OCI-LY3 (cell line): ENCODE results near the gene LAMA4.

ENCODE experiments used
- H2AFZ ChIP-seq: fragments of 200-600, 300-600 bp; shearing (Covaris generic); 2 replicates; pipeline ENCODE4 v1.6.0; 2014; ENCODE audit warnings: antibody characterized with exemption, low read depth, low read length
- H3K27ac ChIP-seq: fragments of 200-600, 300-600 bp; sonication (generic); 2 replicates; pipeline ENCODE4 v1.5.1; 2014; ENCODE audit warnings: mild to moderate bottlenecking, low read length, moderate library complexity, mixed read lengths
- H3K27me3 ChIP-seq: fragments of 200-600, 300-600 bp; sonication (generic); 2 replicates; pipeline ENCODE4 v1.6.1; 2014; ENCODE audit warnings: low read depth, low read length, mixed read lengths
- H3K36me3 ChIP-seq: fragments of 200-600, 300-600 bp; sonication (generic); replicated peaks from 2 replicates; pipeline ENCODE3; 2014; ENCODE audit warnings: low read depth, low read length, mixed read lengths
- H3K4me1 ChIP-seq: fragments of 300-600, 200-600 bp; sonication (generic); 2 replicates; pipeline ENCODE4 v1.6.1; 2014; ENCODE audit warnings: low read length, mixed read lengths
- H3K4me2 ChIP-seq: fragments of 200-600, 300-600 bp; sonication (generic); 2 replicates; pipeline ENCODE4 v1.6.1; 2014; ENCODE audit warnings: low read length, mixed read lengths
- H3K4me3 ChIP-seq: fragments of 300-600, 200-600 bp; sonication (generic); 2 replicates; pipeline ENCODE4 v1.5.1; 2014; ENCODE audit warnings: antibody characterized with exemption, mild to moderate bottlenecking, low read length, moderate library complexity
- H3K79me2 ChIP-seq: fragments of 300-600, 200-600 bp; shearing (Covaris generic); 2 replicates; pipeline ENCODE4 v1.6.1; 2014; ENCODE audit warnings: mild to moderate bottlenecking, low read length, mixed read lengths
- H3K9ac ChIP-seq: fragments of 300-600, 200-600 bp; shearing (Covaris generic); 2 replicates; pipeline ENCODE4 v1.6.0; 2014; ENCODE audit warnings: mild to moderate bottlenecking, low read length, moderate library complexity
- H3K9me3 ChIP-seq: fragments of 200-600, 300-600 bp; shearing (Covaris generic); 2 replicates; pipeline ENCODE4 v1.6.1; 2014; ENCODE audit warnings: low read length, mixed read lengths; ENCODE audit not compliant: insufficient read depth
- H4K20me1 ChIP-seq: fragments of 200-600, 300-600 bp; sonication (generic); 2 replicates; pipeline ENCODE4 v1.6.1; 2016; ENCODE audit warnings: low read length, mixed read lengths; ENCODE audit not compliant: insufficient read depth
- EZH2phosphoT487 ChIP-seq: fragments of 200-600 bp; shearing (Covaris generic); IDR thresholded peaks from 2 replicates; pipeline ENCODE4 v1.6.1; 2018; ENCODE audit warnings: antibody characterized with exemption, mixed run types, low read depth
- TF ChIP-seq, protein P1 (sequence below): fragments of 200-600, 300-600 bp; sonication (generic); IDR thresholded peaks from 2 replicates; pipeline ENCODE4 v1.5.1; 2014; ENCODE audit warnings: antibody characterized with exemption, low read length, low read depth

The LAMA4 gene

DNA sequence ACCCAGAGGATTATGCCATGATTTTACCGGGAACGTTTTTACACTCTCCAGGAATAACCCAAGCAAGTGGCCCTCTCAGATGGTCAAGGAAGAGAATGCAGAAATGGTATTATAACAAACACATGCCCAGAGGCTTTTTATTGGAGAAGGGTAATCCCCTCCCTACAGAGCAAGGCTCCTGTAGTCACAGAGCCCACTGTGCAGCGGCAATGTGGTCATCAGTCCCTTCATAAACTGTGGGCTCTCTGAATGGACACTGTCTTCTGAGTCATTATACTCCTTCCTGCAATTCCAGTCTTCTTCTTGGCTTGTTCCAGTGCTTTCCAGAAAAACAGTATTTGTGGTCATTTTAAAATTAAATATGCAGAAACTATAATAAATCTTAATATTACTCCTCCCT is 74.7 kb downstream of the LAMA4 start:
- TF ChIP-seq, protein P1, sequence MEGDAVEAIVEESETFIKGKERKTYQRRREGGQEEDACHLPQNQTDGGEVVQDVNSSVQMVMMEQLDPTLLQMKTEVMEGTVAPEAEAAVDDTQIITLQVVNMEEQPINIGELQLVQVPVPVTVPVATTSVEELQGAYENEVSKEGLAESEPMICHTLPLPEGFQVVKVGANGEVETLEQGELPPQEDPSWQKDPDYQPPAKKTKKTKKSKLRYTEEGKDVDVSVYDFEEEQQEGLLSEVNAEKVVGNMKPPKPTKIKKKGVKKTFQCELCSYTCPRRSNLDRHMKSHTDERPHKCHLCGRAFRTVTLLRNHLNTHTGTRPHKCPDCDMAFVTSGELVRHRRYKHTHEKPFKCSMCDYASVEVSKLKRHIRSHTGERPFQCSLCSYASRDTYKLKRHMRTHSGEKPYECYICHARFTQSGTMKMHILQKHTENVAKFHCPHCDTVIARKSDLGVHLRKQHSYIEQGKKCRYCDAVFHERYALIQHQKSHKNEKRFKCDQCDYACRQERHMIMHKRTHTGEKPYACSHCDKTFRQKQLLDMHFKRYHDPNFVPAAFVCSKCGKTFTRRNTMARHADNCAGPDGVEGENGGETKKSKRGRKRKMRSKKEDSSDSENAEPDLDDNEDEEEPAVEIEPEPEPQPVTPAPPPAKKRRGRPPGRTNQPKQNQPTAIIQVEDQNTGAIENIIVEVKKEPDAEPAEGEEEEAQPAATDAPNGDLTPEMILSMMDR, result no peak
- TF ChIP-seq EZH2phosphoT487, result no peak
- H3K27ac ChIP-seq, result no peak overlapping the region

DNA sequence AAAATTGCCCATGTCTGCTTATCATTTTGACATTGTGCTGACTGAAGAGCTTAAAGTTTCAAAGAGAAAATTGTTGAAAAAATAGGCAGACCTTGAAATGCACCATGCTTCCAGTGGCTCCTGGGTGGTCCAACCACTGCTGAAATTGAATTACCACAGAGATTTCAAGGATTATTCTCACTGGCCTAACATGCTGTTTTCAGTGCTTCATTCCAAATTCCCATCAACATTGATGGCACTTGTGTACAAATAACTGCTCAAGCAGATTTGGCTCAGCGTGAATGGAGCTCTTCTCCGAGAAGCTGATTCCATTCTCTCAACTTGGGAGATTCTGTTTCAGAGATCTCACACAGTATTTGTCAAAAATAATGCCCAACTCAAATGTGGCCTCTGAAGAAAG is 75.5 kb downstream of the LAMA4 start:
- Histone ChIP-seq H3K27me3 (0 out of 2 replicates have a peak, but pooled peaks cover 9% of the 10 kb centered on the region), H3K36me3 (no peaks in the 10 kb centered on the region), H2AFZ (no peak overlapping the region), H3K79me2 (no peaks in the 10 kb centered on the region), H4K20me1 (no peaks in the 10 kb centered on the region), H3K9ac (no peak overlapping the region), H3K4me2 (no peak overlapping the region), H3K27ac (no peak overlapping the region), H3K4me1 (no peaks in the 10 kb centered on the region), H3K4me3 (no peak overlapping the region), H3K9me3 (no peaks in the 10 kb centered on the region)
- TF ChIP-seq EZH2phosphoT487, result no peak
- TF ChIP-seq, protein P1, result no peak

More for the DNA sequence above, 74.7 kb downstream of the LAMA4 start:
- Histone ChIP-seq H4K20me1 (no peaks in the 10 kb centered on the region), H3K4me1 (no peaks in the 10 kb centered on the region), H3K9me3 (no peaks in the 10 kb centered on the region), H3K36me3 (no peaks in the 10 kb centered on the region), H3K4me2 (no peak overlapping the region), H3K79me2 (no peaks in the 10 kb centered on the region), H3K27me3 (0 out of 2 replicates have a peak, but pooled peaks cover 9% of the 10 kb centered on the region), H3K4me3 (no peak overlapping the region), H2AFZ (no peak overlapping the region), H3K9ac (no peak overlapping the region)

DNA sequence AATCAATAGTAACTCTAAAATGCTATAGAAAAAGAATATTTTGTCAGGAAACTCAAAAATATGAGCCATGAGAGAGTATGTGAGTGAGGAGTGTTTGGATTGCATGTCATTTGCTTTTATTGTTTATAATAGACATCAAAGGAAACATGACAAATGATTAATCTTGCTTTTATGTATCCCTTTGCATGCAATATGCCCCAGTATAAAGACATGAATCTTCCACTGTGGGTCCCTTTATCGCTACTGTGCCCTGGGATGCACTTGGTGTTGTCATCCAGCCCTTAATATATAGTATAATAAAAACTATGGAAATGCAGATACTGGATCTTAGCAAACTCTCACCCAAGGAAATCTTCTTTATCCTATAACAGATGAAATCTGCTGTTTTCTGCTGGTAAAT is 77.3 kb downstream of the LAMA4 start:
- no peak overlapping the region for H3K27ac ChIP-seq
- no peak overlapping the region for H3K9ac ChIP-seq
- no peak overlapping the region for H2AFZ ChIP-seq
- H3K79me2 ChIP-seq, result no peaks in the 10 kb centered on the region
- no peak overlapping the region for H3K4me2 ChIP-seq
- H3K9me3 ChIP-seq, result no peaks in the 10 kb centered on the region
- H3K36me3 ChIP-seq, result no peaks in the 10 kb centered on the region
- TF ChIP-seq EZH2phosphoT487, result no peak
- TF ChIP-seq, protein P1, result no peak
- H4K20me1 ChIP-seq, result no peaks in the 10 kb centered on the region
- no peak overlapping the region for H3K4me3 ChIP-seq
- 0 out of 2 replicates have a peak, but pooled peaks cover 9% of the 10 kb centered on the region for H3K27me3 ChIP-seq
- H3K4me1 ChIP-seq, result no peaks in the 10 kb centered on the region

DNA sequence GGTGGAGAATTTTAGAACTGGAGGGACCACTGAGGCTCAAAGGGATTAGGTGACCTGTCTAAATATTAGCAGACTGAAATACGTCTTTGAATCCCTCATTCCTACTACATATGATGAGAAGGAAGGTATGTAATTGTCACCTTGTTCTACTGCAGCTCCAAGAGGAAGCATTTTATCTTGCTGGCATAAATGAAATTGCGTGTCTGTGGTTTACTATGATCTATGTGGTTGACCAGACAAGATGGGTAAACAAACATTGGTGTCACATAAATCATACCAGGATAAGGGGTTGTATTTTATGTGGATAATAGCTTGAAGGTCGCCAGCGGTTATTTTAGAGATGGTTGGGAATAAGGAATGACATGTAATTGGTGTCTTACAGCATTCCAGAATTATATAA is 78.2 kb downstream of the LAMA4 start:
- no peaks in the 10 kb centered on the region for H3K36me3 ChIP-seq
- H2AFZ ChIP-seq, result no peak overlapping the region
- H4K20me1 ChIP-seq, result no peaks in the 10 kb centered on the region
- no peak overlapping the region for H3K4me2 ChIP-seq
- H3K9ac ChIP-seq, result no peak overlapping the region
- H3K27me3 ChIP-seq, result 0 out of 2 replicates have a peak, but pooled peaks cover 9% of the 10 kb centered on the region
- TF ChIP-seq, protein P1, result no peak
- TF ChIP-seq EZH2phosphoT487, result no peak
- no peaks in the 10 kb centered on the region for H3K9me3 ChIP-seq
- H3K4me1 ChIP-seq, result no peaks in the 10 kb centered on the region
- H3K79me2 ChIP-seq, result no peaks in the 10 kb centered on the region
- H3K27ac ChIP-seq, result no peak overlapping the region
- H3K4me3 ChIP-seq, result no peak overlapping the region
